CD14-positive monocyte (primary cell): ENCODE measurements around the gene SRRT. TPM values are rescaled to one million over a fixed set of nuclear protein-coding genes. Genes with fewer than 3 reads are reported as not detected.

Source experiments
- DNase-seq, 3 donors: peaks; one replicate each; pipeline ENCODE4 v3.0.0-alpha.2; 2011 to 2022
- H2AFZ ChIP-seq: 2 replicates; pipeline ENCODE4 v1.6.0; 2012; ENCODE audit warnings: mild to moderate bottlenecking, low read depth, low read length, inconsistent platforms; ENCODE audit not compliant: insufficient read depth, poor library complexity, severe bottlenecking
- H3K27ac ChIP-seq, 2 donors: 1 replicate in 1 of 2; 2 replicates in 1 of 2; pipeline ENCODE4 v1.5.1; 2012 to 2013; ENCODE audit warnings: low read length in 2 of 2, control low read depth in 1 of 2, inconsistent platforms in 1 of 2, low read depth in 1 of 2, mild to moderate bottlenecking in 1 of 2
- H3K27me3 ChIP-seq, 2 donors: one replicate each; pipeline versions ENCODE4 v1.6.0 to v1.6.1; 2011 to 2013; ENCODE audit warnings: low read length in 2 of 2; ENCODE audit not compliant: control insufficient read depth in 2 of 2, insufficient read depth in 2 of 2
- H3K36me3 ChIP-seq, 2 donors: replicated peaks in 1 of 2; 1 replicate in 1 of 2; 2 replicates in 1 of 2; pipeline versions ENCODE4 v1.5.1 to v1.6.1; 2012 to 2013; ENCODE audit warnings: low read length in 2 of 2, control low read depth in 1 of 2, inconsistent platforms in 1 of 2, mild to moderate bottlenecking in 1 of 2; ENCODE audit not compliant: insufficient read depth in 2 of 2, control insufficient read depth in 1 of 2
- H3K4me1 ChIP-seq, 2 donors: 1 replicate in 1 of 2; 2 replicates in 1 of 2; pipeline versions ENCODE4 v1.5.1 to v1.6.1; 2012 to 2013; ENCODE audit warnings: low read length in 2 of 2, control low read depth in 1 of 2, inconsistent platforms in 1 of 2, mild to moderate bottlenecking in 1 of 2, moderate library complexity in 1 of 2; ENCODE audit not compliant: insufficient read depth in 2 of 2, control insufficient read depth in 1 of 2
- H3K4me2 ChIP-seq: replicated peaks from 2 replicates; pipeline ENCODE3; 2012; ENCODE audit warnings: low read length, moderate library complexity, mild to moderate bottlenecking; ENCODE audit not compliant: poor library complexity, severe bottlenecking; ENCODE audit errors: extremely low read depth
- H3K4me3 ChIP-seq, 3 experiments: fragments of 200-600 bp in 1 of 3; sonication (generic) in 1 of 3; replicated peaks in 1 of 3; 1 replicate in 2 of 3; 2 replicates in 1 of 3; pipeline ENCODE4 v1.5.1; 2011 to 2013; ENCODE audit warnings: low read length in 3 of 3, mild to moderate bottlenecking in 3 of 3, control low read depth in 2 of 3, low read depth in 2 of 3, inconsistent platforms in 1 of 3, moderate library complexity in 1 of 3
- H3K79me2 ChIP-seq: 2 replicates; pipeline ENCODE4 v1.6.0; 2012; ENCODE audit warnings: mild to moderate bottlenecking, control low read depth, inconsistent platforms, low read length, moderate library complexity; ENCODE audit not compliant: insufficient read depth
- H3K9ac ChIP-seq: 2 replicates; pipeline ENCODE4 v1.6.0; 2017; ENCODE audit warnings: low read length, mild to moderate bottlenecking; ENCODE audit not compliant: insufficient read depth, poor library complexity, severe bottlenecking
- H3K9me3 ChIP-seq, 2 donors: replicated peaks in 1 of 2; 1 replicate in 1 of 2; 2 replicates in 1 of 2; pipeline versions ENCODE4 v1.5.1 to v1.6.1; 2012 to 2013; ENCODE audit warnings: low read length in 2 of 2, control low read depth in 1 of 2; ENCODE audit not compliant: control insufficient read depth in 1 of 2, insufficient read depth in 1 of 2
- H4K20me1 ChIP-seq: 2 replicates; pipeline ENCODE4 v1.6.0; 2012; ENCODE audit warnings: mild to moderate bottlenecking, low read length, control low read depth, moderate library complexity; ENCODE audit not compliant: insufficient read depth
- H3K27ac Mint-ChIP-seq, 7 donors: one replicate each; pipeline ENCODE4 v1.8.0; 2020; ENCODE audit warnings: mild to moderate bottlenecking in 7 of 7, mixed read lengths in 7 of 7, moderate library complexity in 6 of 7, inconsistent platforms in 2 of 7
- H3K27me3 Mint-ChIP-seq, 3 donors: one replicate each; pipeline ENCODE4 v1.8.0; 2021 to 2022; ENCODE audit warnings: low read depth in 3 of 3, mild to moderate bottlenecking in 3 of 3, mixed read lengths in 3 of 3, moderate library complexity in 3 of 3, inconsistent platforms in 1 of 3
- H3K36me3 Mint-ChIP-seq, 2 donors: one replicate each; pipeline ENCODE4 v1.8.0; 2020; ENCODE audit warnings: mixed read lengths in 2 of 2, inconsistent platforms in 1 of 2, mild to moderate bottlenecking in 1 of 2
- H3K4me1 Mint-ChIP-seq: one replicate; pipeline ENCODE4 v1.8.0; 2020; ENCODE audit warnings: mild to moderate bottlenecking, mixed read lengths
- H3K4me3 Mint-ChIP-seq, 2 donors: one replicate each; pipeline ENCODE4 v1.8.0; 2020; ENCODE audit warnings: mild to moderate bottlenecking in 2 of 2, mixed read lengths in 2 of 2, moderate library complexity in 1 of 2
- H3K9me3 Mint-ChIP-seq, 7 donors: one replicate each; pipeline ENCODE4 v1.8.0; 2020 to 2022; ENCODE audit warnings: mixed read lengths in 7 of 7, mild to moderate bottlenecking in 6 of 7, moderate library complexity in 6 of 7, inconsistent platforms in 2 of 7
- CTCF ChIP-seq: fragments of 200-600 bp; IDR thresholded peaks from one replicate; pipeline ENCODE4 v1.8.0; 2022; ENCODE audit warnings: antibody characterized with exemption, mild to moderate bottlenecking
- WGBS: methylation state at CpG from one replicate; pipeline ENCODE4 v1.1.5; 2013; ENCODE audit warnings: missing lambda C conversion rate; ENCODE audit not compliant: insufficient coverage; 5-methylcytosine and 5-hydroxymethylcytosine counted together
- intact Hi-C, 2 donors: fragments of 100-400 bp; cut with micrococcal nuclease; formaldehyde crosslinking; loops; one replicate each; pipeline versions ENCODE4 v1.15.0 to v1.15.1; 2023
- polyA plus RNA-seq, 3 donors: library from polyadenylated mRNA; depleted of rRNA in 1 of 3; unstranded in 2 of 3; stranded (reverse) in 1 of 3; fragments of 300-500 nt in 2 of 3; fragments of >200 nt in 1 of 3; fragmentation: Illumina TruSeq in 2 of 3; gene quantifications; 1 replicate in 2 of 3; 2 replicates in 1 of 3; pipeline ENCODE4 v1.2.3, GENCODE V29; 2012 to 2021

Gene SRRT
- polyA plus RNA-seq, 3 donors = 26.9 to 116 (median 29.6) TPM

GRCh38 chr7:100891568-100892247, 16.8 kb downstream of the SRRT start:
- Mint-ChIP-seq H3K36me3 (peaks cover 27 to 36% of the 10 kb centered on the region in 2 donors), H3K27me3 (peaks cover 43 to 68% (median 58%) of the 10 kb centered on the region in 3 donors), H3K4me1 (peaks cover 45% of the 10 kb centered on the region), H3K4me3 (peak overlapping the region in 1 of 2 donors; percentile 96), H3K9me3 (peaks cover 0 to 19% (median 15%) of the 10 kb centered on the region in 7 donors), H3K27ac (peak overlapping the region in 1 of 7 donors; percentile 50)
- no peak overlapping the region for H2AFZ ChIP-seq
- H3K4me1 ChIP-seq = peaks cover 55 to 63% of the 10 kb centered on the region in 2 donors
- H3K4me2 ChIP-seq = no peak overlapping the region
- H3K9me3 ChIP-seq = peaks cover 0 to 13% of the 10 kb centered on the region in 2 donors
- DNase-seq = no peak
- TF ChIP-seq CTCF = no peak
- 97% methylated on average over 4 of the region's 8 CpGs for WGBS
- H3K4me3 ChIP-seq = no peak overlapping the region
- H3K79me2 ChIP-seq = peaks cover 12% of the 10 kb centered on the region
- H3K27me3 ChIP-seq = peaks cover 28 to 62% of the 10 kb centered on the region in 2 donors
- H3K36me3 ChIP-seq = peaks cover 3 to 9% of the 10 kb centered on the region in 2 donors
- H3K9ac ChIP-seq = no peak overlapping the region
- H4K20me1 ChIP-seq = peaks cover 12% of the 10 kb centered on the region
- intact Hi-C loops = no loop called here
- no peak overlapping the region for H3K27ac ChIP-seq

- peak overlapping the region in 2 of 7 donors; percentile 5 to 33 for H3K27ac Mint-ChIP-seq
- peaks cover 9% of the 10 kb centered on the region for H4K20me1 ChIP-seq
- H3K9ac ChIP-seq = no peak overlapping the region
- no peak overlapping the region for H3K27ac ChIP-seq
- H3K79me2 ChIP-seq = peaks cover 12% of the 10 kb centered on the region
- peaks cover 0 to 21% (median 15%) of the 10 kb centered on the region in 7 donors for H3K9me3 Mint-ChIP-seq
- H3K4me1 ChIP-seq = peaks cover 46 to 55% of the 10 kb centered on the region in 2 donors
- no peak overlapping the region for H3K4me3 ChIP-seq
- peaks cover 48 to 75% (median 61%) of the 10 kb centered on the region in 3 donors for H3K27me3 Mint-ChIP-seq
- H3K36me3 Mint-ChIP-seq = peaks cover 18 to 27% of the 10 kb centered on the region in 2 donors
- H3K36me3 ChIP-seq = peaks cover 0 to 8% of the 10 kb centered on the region in 2 donors
- intact Hi-C loops = no loop called here
- peak overlapping the region; percentile 20 to 96 for H3K4me3 Mint-ChIP-seq
- H2AFZ ChIP-seq = no peak overlapping the region
- H3K4me2 ChIP-seq = no peak overlapping the region
- H3K27me3 ChIP-seq = peaks cover 28 to 68% of the 10 kb centered on the region in 2 donors
- no peak for DNase-seq
- peaks cover 38% of the 10 kb centered on the region for H3K4me1 Mint-ChIP-seq
- peaks cover 0 to 13% of the 10 kb centered on the region in 2 donors for H3K9me3 ChIP-seq
- no peak for TF ChIP-seq CTCF
- WGBS = 89% methylated on average over 37 of the region's 44 CpGs
These were observed 17.7 kb downstream of the SRRT start for GRCh38 chr7:100892364-100893317.
